Heart right ventricle (tissue), 16 donors: ENCODE results near the gene ALLC. TPM values are rescaled to one million over a fixed set of nuclear protein-coding genes. Genes with fewer than 3 reads are reported as not detected.

Experiments used
- ATAC-seq, 8 donors: fragments of 200-7000 bp; cut with Tn5 transposase; one replicate each; pipeline ENCODE4 v1.9.1; 2020; ENCODE audit warnings: mild to moderate bottlenecking in 8 of 8, moderate library complexity in 8 of 8, moderate number of reproducible peaks in 1 of 8
- DNase-seq, 2 donors: peaks; one replicate each; pipeline ENCODE4 v3.0.0-alpha.2; 2020
- H3K27ac ChIP-seq, 10 donors: fragments of 200-600 bp; sonication (generic) in 2 of 10; one replicate each; pipeline versions ENCODE4 v1.5.0 to v1.8.0; 2020 to 2022; ENCODE audit warnings: mild to moderate bottlenecking in 3 of 10
- H3K27me3 ChIP-seq, 7 donors: fragments of 200-600 bp; one replicate each; pipeline ENCODE4 v1.8.0; 2021 to 2022; ENCODE audit warnings: mild to moderate bottlenecking in 2 of 7
- H3K36me3 ChIP-seq, 9 donors: fragments of 200-600 bp; sonication (generic) in 1 of 9; one replicate each; pipeline versions ENCODE4 v1.5.0 to v1.8.0; 2020 to 2022; ENCODE audit warnings: mild to moderate bottlenecking in 2 of 9
- H3K4me1 ChIP-seq, 9 donors: fragments of 200-600 bp; sonication (generic) in 1 of 9; one replicate each; pipeline versions ENCODE4 v1.5.0 to v1.8.0; 2020 to 2022; ENCODE audit warnings: mild to moderate bottlenecking in 4 of 9
- H3K4me3 ChIP-seq, 10 donors: fragments of 200-600 bp; sonication (generic) in 2 of 10; one replicate each; pipeline versions ENCODE4 v1.5.0 to v1.8.0; 2020 to 2022; ENCODE audit warnings: mild to moderate bottlenecking in 7 of 10, moderate library complexity in 2 of 10
- H3K9me3 ChIP-seq, 11 donors: fragments of 200-600 bp in 10 of 11; sonication (generic) in 2 of 11; one replicate each; pipeline versions ENCODE4 v1.5.0 to v1.8.0; 2013 to 2022; ENCODE audit warnings: mild to moderate bottlenecking in 2 of 11, control low read depth in 1 of 11, moderate library complexity in 1 of 11
- WGBS, 2 donors: extraction: QIAGEN DNeasy Blood & Tissue Kit; methylation state at CpG; one replicate each; pipeline ENCODE4 v1.1.7; 2013; ENCODE audit warnings: inconsistent platforms in 1 of 2; 5-methylcytosine and 5-hydroxymethylcytosine counted together
- intact Hi-C, 10 donors: fragments of 100-400 bp; cut with DNase I; formaldehyde crosslinking; loops; one replicate each; pipeline versions ENCODE4 v1.11.1 to v1.14.2; 2022
- polyA plus RNA-seq, 2 donors: library from polyadenylated mRNA; stranded (reverse); fragments of 200-250 nt; gene quantifications; one replicate each; pipeline ENCODE4 v1.2.3, GENCODE V29; 2013
- total RNA-seq, 10 donors: library from RNA; stranded (reverse); fragmentation: NEBNext Ultra II Directional in 3 of 10; extraction: Animal tissue kit (Norgen Biotek cat#: 25700) in 3 of 10; gene quantifications; one replicate each; pipeline versions ENCODE4 v1.2.1 to v1.2.4, GENCODE V29; 2021 to 2023
- TF ChIP-seq, protein P1 (sequence below), 9 donors: fragments of 200-600 bp; sonication (generic) in 2 of 9; IDR thresholded peaks; one replicate each; pipeline versions ENCODE4 v1.5.0 to v1.8.0; 2021 to 2022; ENCODE audit warnings: antibody characterized with exemption in 9 of 9, mild to moderate bottlenecking in 5 of 9, moderate library complexity in 1 of 9
- donor health status: Arrhythmogenic right ventricular cardiomyopathy.
- donor health status: ischemic (EF 13 %, LVEDD 7.1; RV severe dilation, severe dysfunction).
- donor health status: healthy with polysubstance abuse.
- donor health status: DM: no; HTN: yes; CAD: no.
- donor health status: DM: no; HTN: no; CAD: no.
- donor health status: ischemic (EF 25% LVEDD 6.9; RV normal size, moderate dysfunction).
- donor health status: ischemic (EF 25% LVEDD 5.7; RV mildly dilated, moderate dysfunction).
- donor health status: healthy.
- donor health status: DM: yes; HTN: yes; CAD: no.
- donor health status: Ischemic cardiomyopathy.
- donor health status: ischemic (EF 35%, LVEDD 5.7; RV mildly dilated, moderate dysfunction).
- donor health status: nonischemic (EF 11% LVEDD 7.7; RV severe dilation, severe dysfunction).
- donor health status: DM: yes; HTN: yes; CAD: no.
- donor health status: PGD.
- donor health status: ischemic (EF 29% LVEDD 5.4; RV normal size, mild dysfunction).
- donor health status: nonischemic (EF 23%, LVEDD 6.1; RV moderate dilation, normal function).

Gene ALLC
- total and polyA plus RNA-seq, 12 donors, result 0.59 TPM; not detected in 11

DNA sequence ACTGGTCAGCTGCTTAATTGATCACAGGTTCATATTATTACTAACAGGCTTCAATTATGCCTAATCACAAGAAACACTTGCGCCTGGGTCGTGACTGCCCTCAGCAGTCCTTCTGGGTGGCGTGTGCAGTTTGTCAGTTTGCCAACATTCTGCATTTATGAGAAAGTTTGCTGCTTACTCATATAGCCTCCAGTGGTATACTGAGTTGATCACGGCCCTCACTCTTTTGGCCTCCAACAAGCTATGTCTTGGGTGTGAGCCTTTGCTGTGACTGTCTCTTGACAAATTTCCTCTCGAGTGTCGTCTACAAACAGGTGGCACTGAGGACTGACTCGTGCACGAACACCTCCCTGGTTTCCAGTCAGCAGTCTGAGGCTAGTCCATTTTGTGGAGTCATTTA lies 72.6 kb downstream of the ALLC start:
- Histone ChIP-seq H3K27me3 (peaks cover 0 to 35% (median 19%) of the 10 kb centered on the region in 7 donors), H3K4me3 (no peak overlapping the region), H3K27ac (no peak overlapping the region), H3K9me3 (no peaks in the 10 kb centered on the region), H3K36me3 (no peaks in the 10 kb centered on the region), H3K4me1 (peaks cover 0 to 13% (median 7%) of the 10 kb centered on the region in 9 donors)
- 89 to 92% methylated on average over 8 of the region's 8 CpGs for WGBS, 2 donors
- TF ChIP-seq, protein P1, sequence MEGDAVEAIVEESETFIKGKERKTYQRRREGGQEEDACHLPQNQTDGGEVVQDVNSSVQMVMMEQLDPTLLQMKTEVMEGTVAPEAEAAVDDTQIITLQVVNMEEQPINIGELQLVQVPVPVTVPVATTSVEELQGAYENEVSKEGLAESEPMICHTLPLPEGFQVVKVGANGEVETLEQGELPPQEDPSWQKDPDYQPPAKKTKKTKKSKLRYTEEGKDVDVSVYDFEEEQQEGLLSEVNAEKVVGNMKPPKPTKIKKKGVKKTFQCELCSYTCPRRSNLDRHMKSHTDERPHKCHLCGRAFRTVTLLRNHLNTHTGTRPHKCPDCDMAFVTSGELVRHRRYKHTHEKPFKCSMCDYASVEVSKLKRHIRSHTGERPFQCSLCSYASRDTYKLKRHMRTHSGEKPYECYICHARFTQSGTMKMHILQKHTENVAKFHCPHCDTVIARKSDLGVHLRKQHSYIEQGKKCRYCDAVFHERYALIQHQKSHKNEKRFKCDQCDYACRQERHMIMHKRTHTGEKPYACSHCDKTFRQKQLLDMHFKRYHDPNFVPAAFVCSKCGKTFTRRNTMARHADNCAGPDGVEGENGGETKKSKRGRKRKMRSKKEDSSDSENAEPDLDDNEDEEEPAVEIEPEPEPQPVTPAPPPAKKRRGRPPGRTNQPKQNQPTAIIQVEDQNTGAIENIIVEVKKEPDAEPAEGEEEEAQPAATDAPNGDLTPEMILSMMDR (IDR thresholded peaks at IDR 0.05), result no peak
- ATAC-seq, result no peak
- DNase-seq, result no peak
- intact Hi-C loops, result no loop called here

DNA sequence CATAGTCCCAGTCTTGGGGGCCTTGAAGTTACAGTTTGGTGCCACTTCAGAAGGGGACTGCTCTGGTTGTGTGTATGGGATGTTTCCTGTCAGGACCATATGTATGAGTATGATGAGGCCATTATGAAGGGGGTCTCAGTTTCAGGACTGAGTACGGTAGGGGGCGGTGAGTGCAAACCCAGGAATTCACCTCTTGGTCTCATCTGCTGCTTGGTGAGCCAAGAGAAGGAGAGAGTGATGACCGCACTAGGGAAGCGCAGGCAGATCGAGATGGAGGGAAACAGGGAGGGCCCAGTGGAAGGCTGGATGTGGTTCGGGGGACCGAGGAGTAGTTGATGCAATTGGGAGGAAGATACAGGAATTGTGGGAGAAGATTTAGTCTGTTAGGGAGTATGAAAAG lies 73.8 kb downstream of the ALLC start:
- 93 to 97% methylated on average over 7 of the region's 7 CpGs for WGBS, 2 donors
- TF ChIP-seq, protein P1 (IDR thresholded peaks at IDR 0.05), result no peak
- H3K36me3 ChIP-seq, result no peaks in the 10 kb centered on the region
- H3K27ac ChIP-seq, result no peak overlapping the region
- ATAC-seq (no peak), DNase-seq (no peak)
- intact Hi-C loops, result no loop called here
- H3K4me1 ChIP-seq, result peaks cover 0 to 13% (median 7%) of the 10 kb centered on the region in 9 donors
- peaks cover 0 to 33% (median 18%) of the 10 kb centered on the region in 7 donors for H3K27me3 ChIP-seq
- H3K4me3 ChIP-seq, result no peak overlapping the region
- H3K9me3 ChIP-seq, result no peaks in the 10 kb centered on the region

DNA sequence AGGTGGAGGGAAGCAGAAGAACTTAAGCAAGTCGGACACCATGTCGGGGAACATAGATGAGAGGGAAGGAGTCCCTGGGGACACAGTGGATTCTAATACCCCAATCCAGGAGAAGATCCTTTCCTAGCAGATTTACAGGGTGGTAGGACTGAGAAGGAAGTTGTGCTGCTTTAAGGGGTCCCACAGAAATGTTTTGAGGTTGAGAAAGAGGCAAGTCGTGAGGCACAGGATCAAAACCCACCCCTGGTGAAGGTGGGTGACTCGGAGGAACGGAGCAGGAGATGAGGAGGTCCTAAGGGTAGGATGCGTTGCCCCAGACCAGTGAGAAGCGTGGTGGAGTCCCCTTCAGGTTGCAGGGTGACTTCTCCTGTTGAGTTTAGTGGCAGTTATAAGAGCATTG lies 78.1 kb downstream of the ALLC start:
- ATAC-seq, result no peak
- intact Hi-C loops, result no loop called here
- DNase-seq, result no peak
- H3K36me3 ChIP-seq, result no peaks in the 10 kb centered on the region
- no peaks in the 10 kb centered on the region for H3K9me3 ChIP-seq
- H3K4me1 ChIP-seq, result no peaks in the 10 kb centered on the region
- TF ChIP-seq, protein P1 (IDR thresholded peaks at IDR 0.05), result no peak
- peaks cover 0 to 29% (median 10%) of the 10 kb centered on the region in 7 donors for H3K27me3 ChIP-seq
- H3K4me3 ChIP-seq, result no peak overlapping the region
- WGBS, 2 donors, result 83 to 86% methylated on average over 7 of the region's 7 CpGs
- H3K27ac ChIP-seq, result no peak overlapping the region

DNA sequence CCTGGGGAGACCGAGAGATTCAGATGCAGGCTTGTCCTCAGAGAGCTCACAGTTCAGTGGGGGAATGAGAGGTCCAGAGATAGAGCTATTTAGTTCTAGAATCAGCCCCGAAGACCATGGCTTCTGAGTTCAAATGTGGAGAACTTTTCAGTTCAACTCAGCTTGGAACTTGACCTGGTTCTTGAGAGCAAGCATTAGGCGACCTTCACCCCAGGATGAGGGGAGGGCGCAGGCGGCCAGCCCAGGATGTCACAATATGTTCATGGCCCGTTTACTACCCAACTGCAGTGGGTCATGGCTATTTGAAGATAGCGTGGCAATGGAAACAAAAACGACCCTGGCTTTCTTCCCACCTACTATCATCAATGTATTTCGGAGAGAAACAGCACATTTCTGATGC lies 79.1 kb downstream of the ALLC start:
- H3K27me3 ChIP-seq, result peaks cover 0 to 29% (median 10%) of the 10 kb centered on the region in 7 donors
- no peaks in the 10 kb centered on the region for H3K4me1 ChIP-seq
- H3K36me3 ChIP-seq, result no peaks in the 10 kb centered on the region
- 82 to 84% methylated on average over 9 of the region's 9 CpGs for WGBS, 2 donors
- intact Hi-C loops, result no loop called here
- H3K9me3 ChIP-seq, result no peaks in the 10 kb centered on the region
- no peak for ATAC-seq
- H3K4me3 ChIP-seq, result no peak overlapping the region
- DNase-seq, result no peak
- no peak overlapping the region for H3K27ac ChIP-seq
- TF ChIP-seq, protein P1 (IDR thresholded peaks at IDR 0.05), result no peak
